ENCODE data around the gene PRDX6. TPM values are rescaled to one million over a fixed set of nuclear protein-coding genes. Genes with fewer than 3 reads are reported as not detected.

The PRDX6 gene
- total RNA-seq, 4 donors from 2014 or later, result 416 to 1,193 (median 608) TPM

- TF ChIP-seq CTCF (IDR thresholded peaks at IDR 0.05; ENCODE audit: low read depth), result no peak
These were observed 6.5 kb upstream of the PRDX6 start for GRCh38 chr1:173470608-173471007.

- no peak for TF ChIP-seq CTCF (IDR thresholded peaks at IDR 0.05; ENCODE audit: low read depth)
These were observed 3.5 kb upstream of the PRDX6 start for GRCh38 chr1:173473599-173474011.

- TF ChIP-seq CTCF (IDR thresholded peaks at IDR 0.05; ENCODE audit: low read depth), result no peak
These were observed 2.9 kb upstream of the PRDX6 start for GRCh38 chr1:173474097-173474779.

- TF ChIP-seq CTCF (IDR thresholded peaks at IDR 0.05; ENCODE audit: low read depth), result no peak
These were observed 1.5 kb upstream of the PRDX6 start for GRCh38 chr1:173475564-173476196.

GRCh38 chr1:173476197-173476664, 904 bp upstream of the PRDX6 start:
- no peak for TF ChIP-seq CTCF (IDR thresholded peaks at IDR 0.05; ENCODE audit: low read depth)

GRCh38 chr1:173476665-173477285, 360 bp upstream of the PRDX6 start:
- TF ChIP-seq CTCF (IDR thresholded peaks at IDR 0.05; ENCODE audit: low read depth), result no peak

GRCh38 chr1:173478094-173478674, 1.0 kb downstream of the PRDX6 start:
- no peak for TF ChIP-seq CTCF (IDR thresholded peaks at IDR 0.05; ENCODE audit: low read depth)

Measured in subcutaneous adipose tissue (tissue), 4 donors.